ENCODE results near the gene SIPA1. TPM values are rescaled to one million over a fixed set of nuclear protein-coding genes. Genes with fewer than 3 reads are reported as not detected.
"Not testable (repeated sequence)": the region's sequence is repeated elsewhere in the genome, so short reads cannot be mapped to it uniquely, and the experiment has no call there.

SIPA1 gene
- total RNA-seq, 1 experiment from 2014 or later, result 30.0 TPM

DNA sequence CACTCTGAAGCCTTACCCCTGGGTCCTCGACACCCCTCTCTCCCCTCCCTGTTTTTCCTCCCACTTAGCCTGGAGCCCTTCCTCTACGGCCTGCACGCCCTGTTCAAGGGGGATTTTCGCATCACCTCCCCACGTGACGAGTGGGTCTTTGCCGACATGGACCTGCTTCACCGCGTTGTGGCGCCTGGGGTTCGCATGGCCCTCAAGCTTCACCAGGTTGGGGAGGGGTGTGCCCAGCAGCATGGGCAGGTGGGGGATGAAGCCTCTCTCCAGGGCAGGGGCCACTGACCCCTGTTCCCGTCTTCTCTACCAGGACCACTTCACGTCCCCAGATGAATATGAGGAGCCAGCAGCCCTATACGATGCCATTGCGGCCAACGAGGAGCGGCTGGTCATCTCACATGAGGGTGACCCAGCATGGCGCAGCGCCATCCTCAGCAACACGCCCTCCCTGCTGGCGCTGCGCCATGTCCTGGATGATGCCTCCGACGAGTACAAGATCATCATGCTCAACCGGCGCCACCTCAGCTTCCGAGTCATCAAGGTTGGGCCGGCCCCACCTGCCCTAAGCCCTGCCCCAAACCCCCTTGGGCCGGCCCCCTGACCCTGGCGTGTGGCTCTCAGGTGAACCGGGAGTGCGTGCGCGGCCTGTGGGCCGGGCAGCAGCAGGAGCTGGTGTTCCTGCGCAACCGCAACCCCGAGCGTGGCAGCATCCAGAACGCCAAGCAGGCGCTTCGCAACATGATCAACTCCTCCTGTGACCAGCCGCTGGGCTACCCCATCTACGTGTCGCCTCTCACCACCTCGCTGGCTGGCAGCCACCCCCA is 2.8 kb upstream of the SIPA1 start:
- Histone ChIP-seq H3K4me1 (ENCODE audit: insufficient read depth, low read length, poor library complexity, severe bottlenecking) (peaks cover 11% of the 10 kb centered on the region), H3K4me3 (ENCODE audit: low read depth, low read length, poor library complexity, severe bottlenecking) (no peak overlapping the region), H3K27me3 (replicated peaks; ENCODE audit: insufficient read depth, low read depth, low read length, poor library complexity) (no peaks in the 10 kb centered on the region), H3K36me3 (ENCODE audit: insufficient read depth, low read length, poor library complexity, severe bottlenecking) (peaks cover 38% of the 10 kb centered on the region), H3K9me3 (ENCODE audit: low read depth, low read length, poor library complexity, severe bottlenecking) (no peaks in the 10 kb centered on the region), H3K27ac (ENCODE audit: low read depth, low read length, poor library complexity, severe bottlenecking) (no peak overlapping the region)
- POLR2A ChIA-PET (ENCODE audit: low non-redundant PET), result no interaction called here
- DNase-seq (ENCODE audit: low spot score), result no peak
- BruUV-seq (replicated peaks), result no TSS peak
- intact Hi-C loops (cut with micrococcal nuclease; ENCODE audit: unreplicated experiment), result no loop called here
- no peak for TF ChIP-seq EZH2 (IDR thresholded peaks at IDR 0.05; ENCODE audit: borderline replicate concordance, low read depth, low read length, poor library complexity, severe bottlenecking)
- no peak for TF ChIP-seq CTCF (conservative IDR thresholded peaks at IDR 0.05; ENCODE audit: low read depth, low read length)
- CTCF ChIA-PET, result no interaction called here

- intact Hi-C loops (cut with micrococcal nuclease; ENCODE audit: unreplicated experiment), result no loop called here
- no peak overlapping the region for H3K4me3 ChIP-seq (ENCODE audit: low read depth, low read length, poor library complexity, severe bottlenecking)
- H3K36me3 ChIP-seq (ENCODE audit: insufficient read depth, low read length, poor library complexity, severe bottlenecking), result peaks cover 27% of the 10 kb centered on the region
- H3K27ac ChIP-seq (ENCODE audit: low read depth, low read length, poor library complexity, severe bottlenecking), result no peak overlapping the region
- no peaks in the 10 kb centered on the region for H3K27me3 ChIP-seq (replicated peaks; ENCODE audit: insufficient read depth, low read depth, low read length, poor library complexity)
- no peaks in the 10 kb centered on the region for H3K9me3 ChIP-seq (ENCODE audit: low read depth, low read length, poor library complexity, severe bottlenecking)
- peaks cover 11% of the 10 kb centered on the region for H3K4me1 ChIP-seq (ENCODE audit: insufficient read depth, low read length, poor library complexity, severe bottlenecking)
- TF ChIP-seq EZH2 (IDR thresholded peaks at IDR 0.05; ENCODE audit: borderline replicate concordance, low read depth, low read length, poor library complexity, severe bottlenecking) (no peak), CTCF (conservative IDR thresholded peaks at IDR 0.05; ENCODE audit: low read depth, low read length) (no peak)
- BruUV-seq (replicated peaks), result no TSS peak
- CTCF ChIA-PET, result no interaction called here
- POLR2A ChIA-PET (ENCODE audit: low non-redundant PET), result no interaction called here
- DNase-seq (ENCODE audit: low spot score), result no peak
Observed at GRCh38 chr11:65636108-65637031, 1.5 kb upstream of the SIPA1 start.

GRCh38 chr11:65637032-65637557 is 806 bp upstream of the SIPA1 start:
- Histone ChIP-seq H3K36me3 (ENCODE audit: insufficient read depth, low read length, poor library complexity, severe bottlenecking) (peaks cover 27% of the 10 kb centered on the region), H3K4me3 (ENCODE audit: low read depth, low read length, poor library complexity, severe bottlenecking) (no peak overlapping the region), H3K27ac (ENCODE audit: low read depth, low read length, poor library complexity, severe bottlenecking) (no peak overlapping the region), H3K9me3 (ENCODE audit: low read depth, low read length, poor library complexity, severe bottlenecking) (no peaks in the 10 kb centered on the region), H3K27me3 (replicated peaks; ENCODE audit: insufficient read depth, low read depth, low read length, poor library complexity) (no peaks in the 10 kb centered on the region), H3K4me1 (ENCODE audit: insufficient read depth, low read length, poor library complexity, severe bottlenecking) (peaks cover 11% of the 10 kb centered on the region)
- intact Hi-C loops (cut with micrococcal nuclease; ENCODE audit: unreplicated experiment), result no loop called here
- no peak for DNase-seq (ENCODE audit: low spot score)
- ChIA-PET CTCF (interaction anchor here (0.6 to 0.8 kb wide), 3 partner anchors 234 to 708 kb away, joined by 3 read pairs; partner anchors contain the start of gene FIBP), POLR2A (ENCODE audit: low non-redundant PET) (no interaction called here)
- no TSS peak for BruUV-seq (replicated peaks)
- TF ChIP-seq EZH2 (IDR thresholded peaks at IDR 0.05; ENCODE audit: borderline replicate concordance, low read depth, low read length, poor library complexity, severe bottlenecking) (no peak), CTCF (conservative IDR thresholded peaks at IDR 0.05; ENCODE audit: low read depth, low read length) (no peak)

DNA sequence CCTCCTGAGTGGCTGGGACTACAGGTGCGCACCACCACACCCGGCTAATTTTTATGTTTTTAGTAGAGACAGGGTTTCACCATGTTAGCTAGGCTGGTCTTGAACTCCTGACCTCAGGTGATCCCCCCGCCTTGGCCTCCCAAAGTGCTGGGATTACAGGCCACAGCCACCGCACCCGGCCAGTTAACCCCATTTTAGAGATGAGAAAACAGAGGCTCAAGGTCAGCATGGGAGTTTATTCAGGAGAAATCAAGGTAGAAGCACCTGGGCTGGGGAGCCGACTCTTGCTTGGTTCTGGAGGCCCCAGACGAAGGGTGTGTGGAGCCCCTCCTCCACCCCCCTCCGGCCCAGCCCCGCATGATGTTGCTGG is 1.3 kb downstream of the SIPA1 start:
- H3K9me3 ChIP-seq (ENCODE audit: low read depth, low read length, poor library complexity, severe bottlenecking); BruUV-seq (replicated peaks); POLR2A ChIA-PET (ENCODE audit: low non-redundant PET); CTCF ChIA-PET; DNase-seq (ENCODE audit: low spot score); H3K4me3 ChIP-seq (ENCODE audit: low read depth, low read length, poor library complexity, severe bottlenecking); H3K27me3 ChIP-seq (replicated peaks; ENCODE audit: insufficient read depth, low read depth, low read length, poor library complexity); H3K27ac ChIP-seq (ENCODE audit: low read depth, low read length, poor library complexity, severe bottlenecking); intact Hi-C loops (cut with micrococcal nuclease; ENCODE audit: unreplicated experiment): not testable (repeated sequence)
- Histone ChIP-seq H3K4me1 (ENCODE audit: insufficient read depth, low read length, poor library complexity, severe bottlenecking) (peaks cover 11% of the 10 kb centered on the region), H3K36me3 (ENCODE audit: insufficient read depth, low read length, poor library complexity, severe bottlenecking) (peaks cover 25% of the 10 kb centered on the region)
